Fibroblast of upper back skin (primary cell): ENCODE measurements around the gene NOL9.

Experiments used
- DNase-seq: peaks from one replicate; pipeline ENCODE4 v3.0.0-alpha.2; 2013

Gene NOL9

DNA sequence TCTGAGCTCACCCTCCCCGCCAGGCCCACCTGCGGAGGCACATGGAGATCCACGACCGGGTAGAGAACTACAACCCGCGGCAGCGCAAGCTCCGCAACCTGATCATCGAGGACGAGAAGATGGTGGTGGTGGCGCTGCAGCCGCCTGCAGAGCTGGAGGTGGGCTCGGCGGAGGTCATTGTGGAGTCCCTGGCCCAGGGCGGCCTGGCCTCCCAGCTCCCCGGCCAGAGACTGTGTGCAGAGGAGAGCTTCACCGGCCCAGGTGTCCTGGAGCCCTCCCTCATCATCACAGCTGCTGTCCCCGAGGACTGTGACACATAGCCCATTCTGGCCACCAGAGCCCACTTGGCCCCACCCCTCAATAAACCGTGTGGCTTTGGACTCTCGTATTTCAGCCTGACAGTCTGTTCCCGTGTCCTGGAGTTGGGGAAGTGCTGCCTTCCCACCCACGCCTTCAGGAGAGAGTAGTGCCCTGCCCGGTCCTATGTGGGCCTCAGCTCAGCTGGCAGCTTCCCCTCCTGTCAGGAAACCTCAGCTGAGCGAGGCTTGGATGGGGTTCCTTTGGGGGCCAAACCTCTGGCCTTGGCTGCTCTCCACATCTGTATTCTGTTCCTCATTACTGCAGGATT is 34.7 kb upstream of the NOL9 start:
- no peak for DNase-seq

DNA sequence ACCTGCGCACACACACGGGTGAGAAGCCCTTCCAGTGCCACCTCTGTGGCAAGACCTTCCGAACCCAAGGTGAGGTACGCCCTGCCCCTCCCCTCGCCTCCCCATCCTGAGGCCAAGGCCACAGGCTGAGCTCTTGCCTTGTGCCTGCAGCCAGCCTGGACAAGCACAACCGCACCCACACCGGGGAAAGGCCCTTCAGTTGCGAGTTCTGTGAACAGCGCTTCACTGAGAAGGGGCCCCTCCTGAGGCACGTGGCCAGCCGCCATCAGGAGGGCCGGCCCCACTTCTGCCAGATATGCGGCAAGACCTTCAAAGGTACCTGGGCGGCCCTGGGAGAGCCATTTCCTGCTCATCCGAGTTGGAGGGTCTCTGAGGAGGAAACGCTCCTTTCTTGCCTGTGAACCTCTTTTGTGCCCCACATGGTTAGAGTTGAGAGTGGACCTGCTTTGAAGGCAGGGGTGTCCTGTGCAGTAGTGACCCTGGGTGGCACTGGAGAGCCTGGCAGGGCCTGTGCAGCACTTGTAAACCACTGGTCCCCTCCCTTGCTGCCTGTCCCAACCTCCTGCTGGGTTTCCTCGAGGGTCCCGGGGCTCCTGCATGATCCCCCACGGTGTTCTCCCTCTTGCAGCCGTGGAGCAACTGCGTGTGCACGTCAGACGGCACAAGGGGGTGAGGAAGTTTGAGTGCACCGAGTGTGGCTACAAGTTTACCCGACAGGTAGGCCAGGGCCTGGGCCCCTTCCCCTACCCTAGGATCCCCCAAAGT is 34.0 kb upstream of the NOL9 start:
- DNase-seq, result no peak

DNA sequence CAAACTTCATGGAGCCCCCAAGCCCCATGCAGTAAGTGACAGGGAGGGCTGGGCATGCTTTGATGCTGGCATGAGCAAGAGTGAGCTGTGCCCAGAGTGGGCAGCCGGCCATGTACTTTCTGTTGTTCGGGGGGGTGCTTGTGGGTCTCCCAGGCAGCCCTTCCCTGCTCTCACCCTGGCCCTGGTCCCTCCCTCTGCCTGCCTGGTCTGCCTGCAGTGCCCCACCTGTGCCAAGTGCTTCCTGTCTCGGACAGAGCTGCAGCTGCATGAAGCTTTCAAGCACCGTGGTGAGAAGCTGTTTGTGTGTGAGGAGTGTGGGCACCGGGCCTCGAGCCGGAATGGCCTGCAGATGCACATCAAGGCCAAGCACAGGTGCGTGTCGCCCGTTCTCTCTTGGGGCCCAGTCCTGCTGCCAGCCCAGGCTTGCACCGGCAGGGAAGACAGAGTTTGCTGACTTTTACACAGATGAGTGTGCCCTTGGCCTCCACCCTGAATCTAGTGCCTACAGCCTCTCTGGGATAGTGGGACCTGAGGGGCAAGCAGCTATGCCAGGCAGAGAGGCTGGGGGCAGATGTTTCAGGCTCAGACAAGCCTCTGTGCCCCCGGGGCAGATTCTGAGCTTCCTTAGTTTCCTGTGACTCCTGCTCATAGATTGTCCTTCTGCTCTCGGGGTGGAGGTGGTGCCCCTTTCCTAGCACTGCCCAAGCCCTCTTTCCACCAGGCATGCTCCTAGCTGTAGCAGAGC is 33.1 kb upstream of the NOL9 start:
- DNase-seq, result no peak

DNA sequence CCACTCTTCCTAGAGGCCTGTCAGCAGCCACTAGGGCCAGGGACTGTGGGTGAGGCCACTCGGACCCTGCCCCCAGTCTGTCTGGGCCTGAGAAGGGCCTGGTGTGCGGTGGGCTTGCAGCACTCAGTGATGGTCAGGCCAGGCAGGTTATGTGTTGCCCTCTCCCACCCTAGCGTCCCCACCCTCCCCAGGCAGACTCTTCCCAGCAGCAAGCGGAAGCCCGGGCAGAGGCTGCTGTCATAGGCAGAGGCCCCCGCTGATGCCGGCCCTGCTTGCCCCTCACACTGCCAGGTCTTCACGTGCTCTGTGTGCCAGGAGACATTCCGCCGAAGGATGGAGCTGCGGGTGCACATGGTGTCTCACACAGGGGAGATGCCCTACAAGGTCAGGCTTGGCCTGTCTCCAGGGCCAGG is 32.1 kb upstream of the NOL9 start:
- DNase-seq, result no peak

DNA sequence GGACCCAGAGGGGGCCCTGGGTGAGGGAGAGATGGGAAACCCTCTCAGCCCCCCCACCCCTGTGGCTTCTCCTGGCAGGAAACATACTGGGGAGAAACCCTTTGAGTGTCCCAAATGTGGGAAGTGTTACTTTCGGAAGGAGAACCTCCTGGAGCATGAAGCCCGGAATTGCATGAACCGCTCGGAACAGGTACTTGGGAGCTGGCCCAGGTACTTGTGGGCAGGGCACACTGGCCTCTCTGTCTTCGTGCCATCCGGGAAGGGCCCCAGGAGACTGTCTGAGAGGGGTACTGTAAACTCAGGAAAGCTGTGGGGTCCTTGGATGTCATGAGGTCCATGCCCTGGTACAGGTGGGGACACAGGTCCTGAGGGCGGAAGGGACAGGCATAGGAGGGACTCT is 31.5 kb upstream of the NOL9 start:
- no peak for DNase-seq

DNA sequence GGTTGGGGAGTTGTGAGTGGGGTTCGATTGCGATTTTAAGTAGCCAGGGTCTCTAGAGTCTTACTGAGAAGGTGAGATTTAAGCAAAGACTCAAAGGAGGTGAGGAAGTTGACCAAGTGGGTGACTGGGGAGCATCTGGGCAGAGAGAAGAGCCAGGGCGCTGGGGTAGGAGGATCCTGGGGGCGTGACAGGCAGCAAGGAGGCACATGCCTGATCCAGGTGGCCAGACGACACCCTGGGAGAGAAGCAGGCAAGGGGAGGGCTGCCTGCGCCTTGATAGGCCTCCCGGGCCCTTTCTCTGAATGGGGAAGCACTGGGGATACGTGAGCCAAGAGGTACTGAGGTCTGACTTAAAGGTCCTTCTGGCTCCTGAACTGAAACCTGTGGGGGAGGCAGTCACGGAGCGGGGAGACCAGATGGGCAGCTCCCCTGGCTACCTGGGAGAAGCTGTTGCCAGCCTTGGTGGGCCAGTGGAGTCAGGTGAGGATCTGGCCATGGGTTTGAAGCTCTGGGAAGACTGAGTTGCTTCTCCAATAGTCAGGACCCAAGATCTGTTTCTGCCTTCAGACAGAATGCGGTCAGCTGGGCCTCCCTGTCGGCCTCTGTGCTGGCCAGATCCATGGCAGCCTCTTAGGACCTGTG is 30.9 kb upstream of the NOL9 start:
- no peak for DNase-seq

DNA sequence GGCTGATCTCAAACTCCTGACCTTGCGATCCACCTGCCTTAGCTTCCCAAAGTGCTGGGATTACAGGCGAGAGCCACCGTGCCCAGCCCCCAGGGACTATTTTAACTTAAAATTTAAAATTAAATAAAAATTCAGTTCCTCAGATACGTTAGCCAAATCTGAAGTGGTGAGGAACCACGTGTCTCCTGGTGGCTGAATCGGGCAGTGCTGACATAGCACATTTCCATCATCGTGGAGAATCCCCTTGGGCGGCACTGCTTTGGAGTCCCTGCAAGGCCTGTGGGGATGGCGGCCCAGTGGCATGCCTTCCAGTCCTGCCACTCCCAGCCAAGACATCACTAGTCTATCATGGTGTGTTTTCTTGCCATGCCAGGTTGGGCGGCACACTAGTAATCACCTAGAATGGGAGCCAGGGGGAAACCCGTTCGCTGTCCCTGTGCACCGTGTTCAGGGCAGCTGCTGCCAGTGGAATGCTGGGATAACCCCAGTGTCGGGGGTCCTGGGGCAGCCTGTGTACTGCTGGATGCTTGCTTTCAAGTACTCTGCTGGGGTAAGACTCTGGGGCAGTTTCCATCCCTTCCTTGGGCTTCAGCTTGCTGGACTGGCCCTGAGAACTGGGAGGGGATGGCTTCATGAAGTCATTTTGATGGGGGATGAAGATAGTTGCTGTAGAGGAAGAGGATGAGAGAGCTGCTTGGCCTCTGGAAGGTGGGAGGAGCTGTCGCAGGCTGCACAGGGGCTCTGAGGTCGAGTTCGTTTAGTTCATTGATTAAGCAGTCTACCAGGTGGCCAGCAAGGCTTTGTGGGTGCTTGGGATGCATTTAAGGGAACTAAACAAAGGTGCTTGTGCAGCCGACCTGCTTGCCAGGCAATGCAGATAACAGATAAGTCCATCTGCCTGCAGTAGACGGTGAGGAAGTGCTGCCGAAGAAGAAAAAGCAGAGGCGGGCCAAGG is 30.1 kb upstream of the NOL9 start:
- DNase-seq, result no peak

DNA sequence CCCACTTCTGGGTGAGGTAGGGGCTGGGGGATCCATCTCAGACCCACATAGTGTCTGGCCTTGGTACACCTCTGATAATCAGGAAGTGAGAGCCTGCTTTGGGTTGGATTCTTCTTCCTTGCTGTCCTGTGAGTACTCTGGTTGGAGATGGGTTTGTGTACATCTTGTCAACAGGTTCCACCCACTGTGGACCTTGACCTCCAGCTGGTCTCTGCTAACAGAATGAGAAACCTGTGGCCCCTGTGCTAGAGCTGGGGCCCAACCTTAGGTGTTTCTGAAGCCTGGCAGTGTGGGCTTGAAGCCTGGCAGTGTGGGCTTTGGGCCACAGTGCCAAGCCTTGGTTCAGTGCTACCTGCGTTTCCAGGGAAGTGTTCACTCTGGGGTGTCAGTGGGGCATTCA is 28.1 kb upstream of the NOL9 start:
- no peak for DNase-seq

DNA sequence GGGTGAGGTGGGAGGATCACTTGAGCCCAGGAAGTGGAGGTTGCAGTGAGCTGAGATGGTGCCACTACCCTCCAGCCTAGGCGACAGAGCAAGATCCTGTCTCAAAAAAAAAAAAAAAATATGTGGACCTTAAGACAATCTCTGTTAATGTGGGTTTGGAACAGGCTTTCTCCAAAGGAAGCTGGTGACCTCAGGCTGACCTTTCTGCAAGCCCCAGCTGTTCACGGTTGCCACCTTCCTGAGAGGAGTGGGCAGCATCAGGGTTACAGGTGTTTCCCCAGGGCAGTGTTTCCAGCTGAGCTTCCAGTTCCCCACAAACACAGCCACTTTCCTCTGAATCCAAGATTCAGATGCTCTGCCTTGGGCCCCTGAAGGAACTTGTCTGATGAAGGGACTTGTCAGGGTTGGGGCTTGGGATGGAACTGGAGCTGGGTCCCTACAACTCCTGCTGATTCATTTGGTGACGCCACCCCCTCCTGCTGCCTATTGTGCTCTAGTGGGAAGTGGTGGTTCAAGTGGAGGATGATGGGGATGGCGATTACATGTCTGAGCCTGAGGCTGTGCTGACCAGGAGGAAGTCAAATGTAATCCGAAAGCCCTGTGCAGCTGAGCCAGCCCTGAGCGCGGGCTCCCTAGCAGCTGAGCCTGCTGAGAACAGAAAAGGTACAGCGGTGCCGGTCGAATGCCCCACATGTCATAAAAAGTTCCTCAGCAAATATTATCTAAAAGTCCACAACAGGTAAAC is 27.4 kb upstream of the NOL9 start:
- DNase-seq, result no peak

DNA sequence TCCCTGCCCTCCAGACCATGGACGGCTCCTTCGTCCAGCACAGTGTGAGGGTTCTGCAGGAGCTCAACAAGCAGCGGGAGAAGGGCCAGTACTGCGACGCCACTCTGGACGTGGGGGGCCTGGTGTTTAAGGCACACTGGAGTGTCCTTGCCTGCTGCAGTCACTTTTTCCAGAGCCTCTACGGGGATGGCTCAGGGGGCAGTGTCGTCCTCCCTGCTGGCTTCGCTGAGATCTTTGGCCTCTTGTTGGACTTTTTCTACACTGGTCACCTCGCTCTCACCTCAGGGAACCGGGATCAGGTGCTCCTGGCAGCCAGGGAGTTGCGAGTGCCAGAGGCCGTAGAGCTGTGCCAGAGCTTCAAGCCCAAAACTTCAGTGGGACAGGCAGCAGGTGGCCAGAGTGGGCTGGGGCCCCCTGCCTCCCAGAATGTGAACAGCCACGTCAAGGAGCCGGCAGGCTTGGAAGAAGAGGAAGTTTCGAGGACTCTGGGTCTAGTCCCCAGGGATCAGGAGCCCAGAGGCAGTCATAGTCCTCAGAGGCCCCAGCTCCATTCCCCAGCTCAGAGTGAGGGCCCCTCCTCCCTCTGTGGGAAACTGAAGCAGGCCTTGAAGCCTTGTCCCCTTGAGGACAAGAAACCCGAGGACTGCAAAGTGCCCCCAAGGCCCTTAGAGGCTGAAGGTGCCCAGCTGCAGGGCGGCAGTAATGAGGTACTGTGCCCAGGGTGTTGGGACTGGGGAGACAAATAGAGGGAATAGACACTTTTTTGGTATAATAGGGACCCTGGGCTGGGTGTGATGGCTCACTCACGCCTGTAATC is 26.5 kb upstream of the NOL9 start:
- no peak for DNase-seq

DNA sequence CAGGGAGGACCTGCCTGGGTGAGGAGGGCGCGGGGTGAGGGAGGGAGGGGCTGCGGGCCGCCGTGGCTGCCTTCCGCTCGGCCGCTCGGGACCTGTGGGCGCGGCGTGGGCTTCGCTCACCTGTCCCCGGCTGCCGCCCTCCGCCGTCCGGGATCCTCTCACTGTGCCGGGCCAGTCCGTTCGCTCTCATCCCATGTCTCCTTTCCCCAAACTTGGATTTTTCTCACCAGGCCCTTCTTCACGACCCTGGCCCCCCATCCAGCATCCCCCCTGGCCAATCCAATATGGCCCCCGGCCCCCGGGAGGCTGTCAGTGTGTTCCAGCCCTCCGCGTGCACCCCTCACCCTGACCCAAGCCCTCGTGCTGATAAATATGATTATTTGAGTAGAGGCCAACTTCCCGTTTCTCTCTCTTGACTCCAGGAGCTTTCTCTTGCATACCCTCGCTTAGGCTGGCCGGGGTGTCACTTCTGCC is 25.8 kb upstream of the NOL9 start:
- no peak for DNase-seq

DNA sequence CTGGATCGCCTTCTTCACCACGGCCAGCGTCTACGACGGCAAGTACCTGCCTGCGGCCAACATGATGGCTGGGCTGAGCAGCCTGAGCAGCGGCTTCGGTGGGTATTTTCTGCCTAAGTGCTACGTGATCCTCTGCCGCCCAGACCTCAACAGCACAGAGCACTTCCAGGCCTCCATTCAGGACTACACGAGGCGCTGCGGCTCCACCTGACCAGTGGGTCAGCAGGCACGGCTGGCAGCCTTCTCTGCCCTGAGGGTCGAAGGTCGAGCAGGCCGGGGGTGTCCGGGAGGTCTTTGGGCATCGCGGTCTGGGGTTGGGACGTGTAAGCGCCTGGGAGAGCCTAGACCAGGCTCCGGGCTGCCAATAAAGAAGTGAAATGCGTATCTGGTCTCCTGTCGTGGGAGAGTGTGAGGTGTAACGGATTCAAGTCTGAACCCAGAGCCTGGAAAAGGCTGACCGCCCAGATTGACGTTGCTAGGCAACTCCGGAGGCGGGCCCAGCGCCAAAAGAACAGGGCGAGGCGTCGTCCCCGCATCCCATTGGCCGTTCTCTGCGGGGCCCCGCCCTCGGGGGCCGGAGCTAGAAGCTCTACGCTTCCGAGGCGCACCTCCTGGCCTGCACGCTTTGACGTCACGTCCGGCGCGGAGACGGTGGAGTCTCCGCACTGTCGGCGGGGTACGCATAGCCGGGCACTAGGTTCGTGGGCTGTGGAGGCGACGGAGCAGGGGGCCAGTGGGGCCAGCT is 25.2 kb upstream of the NOL9 start, which contains the start of gene ZBTB48:
Gene ZBTB48, plus strand, starts transcription at position 621 of the 745 bp plus-strand sequence. CDS start 616 bp downstream, outside the sequence.
- DNase-seq, result peak; percentile 97

DNA sequence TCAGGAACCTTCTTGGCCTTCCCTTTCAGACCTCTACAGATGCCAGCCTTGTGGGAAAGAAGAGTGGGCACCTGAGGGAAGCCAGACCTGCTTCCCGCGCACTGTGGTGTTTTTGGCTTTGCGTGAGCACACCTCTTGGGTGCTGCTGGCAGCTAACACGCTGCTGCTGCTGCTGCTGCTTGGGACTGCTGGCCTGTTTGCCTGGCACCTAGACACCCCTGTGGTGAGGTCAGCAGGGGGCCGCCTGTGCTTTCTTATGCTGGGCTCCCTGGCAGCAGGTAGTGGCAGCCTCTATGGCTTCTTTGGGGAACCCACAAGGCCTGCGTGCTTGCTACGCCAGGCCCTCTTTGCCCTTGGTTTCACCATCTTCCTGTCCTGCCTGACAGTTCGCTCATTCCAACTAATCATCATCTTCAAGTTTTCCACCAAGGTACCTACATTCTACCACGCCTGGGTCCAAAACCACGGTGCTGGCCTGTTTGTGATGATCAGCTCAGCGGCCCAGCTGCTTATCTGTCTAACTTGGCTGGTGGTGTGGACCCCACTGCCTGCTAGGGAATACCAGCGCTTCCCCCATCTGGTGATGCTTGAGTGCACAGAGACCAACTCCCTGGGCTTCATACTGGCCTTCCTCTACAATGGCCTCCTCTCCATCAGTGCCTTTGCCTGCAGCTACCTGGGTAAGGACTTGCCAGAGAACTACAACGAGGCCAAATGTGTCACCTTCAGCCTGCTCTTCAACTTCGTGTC is 24.5 kb upstream of the NOL9 start:
- no peak for DNase-seq

DNA sequence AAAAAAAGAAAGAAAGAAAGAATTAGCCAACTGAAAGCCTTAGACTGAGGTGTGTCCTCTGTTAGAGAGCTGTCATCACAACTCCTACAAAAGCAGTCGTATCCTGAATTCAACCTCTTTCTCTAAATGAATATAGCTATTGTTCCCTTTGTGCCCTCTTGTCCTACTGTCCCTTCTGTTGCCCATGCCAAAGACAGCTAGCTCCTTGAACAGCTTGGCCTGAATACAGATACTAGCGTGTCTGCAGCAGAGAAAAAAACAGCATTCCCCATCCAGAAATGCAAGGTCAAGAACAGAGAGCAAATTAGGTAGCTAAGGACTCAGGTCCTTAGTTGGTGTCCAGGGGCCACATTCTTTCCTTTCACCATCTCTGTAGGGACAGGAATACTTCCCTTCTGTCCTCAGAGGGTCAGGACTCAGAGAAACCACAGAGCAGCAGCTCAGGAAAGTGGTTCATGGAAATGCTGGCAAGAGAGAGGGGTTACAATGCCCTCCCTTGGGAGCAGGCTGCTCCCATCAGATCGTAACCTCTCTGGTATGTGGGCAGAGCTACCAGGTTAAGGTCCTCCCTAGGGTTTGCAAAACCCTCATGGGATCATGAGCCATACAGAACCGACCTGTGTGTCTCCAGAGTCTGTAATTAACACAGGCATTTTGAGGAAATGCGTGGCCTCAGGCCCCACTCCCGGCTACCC is 23.7 kb upstream of the NOL9 start:
- no peak for DNase-seq

DNA sequence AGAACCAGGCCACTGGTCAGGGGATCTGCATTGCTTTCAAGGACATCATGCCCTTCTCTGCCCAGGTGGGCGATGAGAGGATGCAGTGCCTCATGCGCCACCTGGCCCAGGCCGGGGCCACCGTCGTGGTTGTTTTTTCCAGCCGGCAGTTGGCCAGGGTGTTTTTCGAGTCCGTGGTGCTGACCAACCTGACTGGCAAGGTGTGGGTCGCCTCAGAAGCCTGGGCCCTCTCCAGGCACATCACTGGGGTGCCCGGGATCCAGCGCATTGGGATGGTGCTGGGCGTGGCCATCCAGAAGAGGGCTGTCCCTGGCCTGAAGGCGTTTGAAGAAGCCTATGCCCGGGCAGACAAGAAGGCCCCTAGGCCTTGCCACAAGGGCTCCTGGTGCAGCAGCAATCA is 20.5 kb upstream of the NOL9 start:
- no peak for DNase-seq

DNA sequence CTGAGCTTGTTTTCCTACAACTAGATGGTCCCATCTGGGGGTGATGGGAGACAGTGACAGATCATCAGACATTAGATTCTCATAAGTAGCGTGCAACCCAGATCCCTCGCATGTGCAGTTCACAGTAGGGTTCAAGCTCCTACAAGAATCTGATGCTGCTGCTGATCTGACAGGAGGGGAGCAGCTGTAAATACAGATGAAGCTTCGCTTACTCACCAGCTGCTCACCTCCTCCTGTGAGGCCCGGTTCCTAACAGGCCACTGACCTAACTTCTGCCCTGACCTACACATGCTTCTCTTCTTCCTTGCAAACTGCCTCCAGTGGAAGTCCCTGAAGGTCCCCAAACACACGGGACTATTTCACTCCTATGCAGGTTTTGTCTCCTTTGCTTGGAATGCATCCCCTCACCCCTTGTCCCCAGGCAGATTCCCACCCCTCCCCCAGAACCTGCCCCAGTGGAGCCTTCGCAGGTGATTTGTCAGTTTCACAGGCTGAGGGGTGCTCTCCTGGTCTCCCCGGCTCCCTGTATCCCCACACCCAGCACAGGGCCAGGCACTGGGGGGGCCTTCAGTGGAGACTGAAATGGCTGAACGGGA is 19.8 kb upstream of the NOL9 start:
- DNase-seq, result no peak

DNA sequence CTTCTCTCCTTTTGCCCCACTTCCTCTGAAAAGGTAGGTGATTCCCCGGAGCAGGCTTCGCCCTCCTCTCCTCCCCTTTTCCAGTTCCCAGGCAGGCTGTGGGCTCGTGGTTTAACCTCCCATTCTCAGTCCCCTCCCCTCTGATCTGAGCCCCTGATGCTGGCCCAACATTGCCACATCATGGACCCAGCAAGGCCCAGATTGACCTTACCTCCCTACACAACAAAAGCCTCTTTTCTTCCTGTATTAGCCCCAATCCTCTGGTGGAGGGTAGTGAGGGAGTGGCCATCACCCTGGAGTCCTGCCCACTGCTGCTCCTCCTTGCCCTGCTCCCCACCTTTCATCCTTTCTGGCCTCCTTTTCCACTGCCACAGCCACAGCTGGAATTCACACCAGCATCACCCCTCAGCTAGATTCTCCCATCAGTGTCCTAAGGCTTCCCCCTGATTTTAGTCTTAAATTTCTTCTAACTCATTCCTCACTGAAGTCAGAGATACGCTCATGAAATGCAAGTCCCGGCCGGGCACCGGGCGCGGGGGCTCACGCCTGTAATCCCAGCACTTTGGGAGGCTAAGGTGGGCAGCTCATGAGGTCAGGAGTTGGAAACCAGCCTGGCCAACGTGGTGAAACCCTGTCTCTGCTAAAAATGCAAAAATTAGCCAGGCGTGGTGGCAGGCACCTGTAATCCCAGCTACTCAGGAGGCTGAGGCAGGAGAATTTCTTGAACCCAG is 18.5 kb upstream of the NOL9 start:
- DNase-seq, result no peak
